SU-DHL-6 (cell line): ENCODE measurements around the gene NRF1.

Experiments
- CTCF ChIP-seq: fragments of 200-600 bp; sonication (generic); IDR thresholded peaks from one replicate; pipeline ENCODE4 v1.5.1; 2017; ENCODE audit warnings: antibody characterized with exemption, mild to moderate bottlenecking, low read length, moderate library complexity; ENCODE audit not compliant: insufficient read depth, poor library complexity, severe bottlenecking
- EZH2phosphoT487 ChIP-seq: fragments of 200-600 bp; sonication (generic), shearing (Covaris generic); conservative IDR thresholded peaks from 2 replicates; pipeline ENCODE4 v1.6.1; 2018; ENCODE audit warnings: mild to moderate bottlenecking, antibody characterized with exemption, low read length, moderate library complexity, mixed read lengths

DNA sequence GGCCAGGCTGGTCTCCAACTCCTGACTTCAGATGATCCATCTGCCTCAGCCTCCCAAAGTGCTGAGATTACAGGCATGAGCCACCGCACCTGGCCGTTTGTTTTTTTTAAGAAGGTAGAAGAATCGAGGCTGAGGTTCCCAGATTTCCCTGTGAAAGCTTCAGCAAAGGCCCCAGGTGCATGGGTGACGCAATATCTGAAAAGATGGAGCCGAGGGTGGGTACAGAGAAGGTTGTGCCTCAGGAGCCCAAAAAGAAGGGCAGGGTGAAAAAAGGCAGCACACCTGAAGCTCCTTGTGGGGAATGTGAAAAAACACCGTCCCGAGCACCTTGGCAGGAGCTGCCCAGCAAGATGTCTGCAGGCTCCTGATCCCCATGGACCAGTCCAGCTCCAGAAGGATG is 35.8 kb upstream of the NRF1 start:
- no peak for TF ChIP-seq CTCF
- no peak for TF ChIP-seq EZH2phosphoT487
